IPS-NIHi7 (cell line): ENCODE measurements around the gene MAST4.
"Not testable (repeated sequence)": the region's sequence is repeated elsewhere in the genome, so short reads cannot be mapped to it uniquely, and the experiment has no call there.

Source experiments
- DNase-seq: peaks from one replicate; pipeline ENCODE4 v3.0.0; 2012; ENCODE audit warnings: mixed read lengths; ENCODE audit errors: extremely low spot score

Gene MAST4

GRCh38 chr5:67089200-67089725 is 493.1 kb downstream of the MAST4 start:
- no peak for DNase-seq

GRCh38 chr5:67090040-67090439 is 493.8 kb downstream of the MAST4 start:
- DNase-seq: no peak

- no peak for DNase-seq
These were observed 494.4 kb downstream of the MAST4 start for GRCh38 chr5:67090593-67090992.

DNA sequence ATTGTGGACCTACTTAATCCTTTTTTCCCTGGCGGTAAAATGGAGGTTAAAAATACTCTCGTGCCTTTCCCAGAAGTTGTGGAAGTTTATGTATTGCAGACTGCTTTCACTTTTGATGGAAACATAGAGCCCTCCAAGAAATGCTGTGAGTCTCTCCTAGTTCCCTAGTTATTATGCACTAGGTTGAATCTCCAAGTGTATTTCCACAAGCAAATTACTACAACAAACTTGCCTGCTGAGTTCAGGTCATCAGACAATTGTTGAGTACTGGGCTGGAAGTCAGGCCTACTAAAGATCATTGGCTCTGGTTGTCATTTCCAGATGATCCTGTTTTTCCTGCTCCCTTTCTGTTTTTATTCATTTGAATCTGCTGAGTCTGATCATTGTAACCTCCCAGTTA is 496.3 kb downstream of the MAST4 start:
- no peak for DNase-seq

DNA sequence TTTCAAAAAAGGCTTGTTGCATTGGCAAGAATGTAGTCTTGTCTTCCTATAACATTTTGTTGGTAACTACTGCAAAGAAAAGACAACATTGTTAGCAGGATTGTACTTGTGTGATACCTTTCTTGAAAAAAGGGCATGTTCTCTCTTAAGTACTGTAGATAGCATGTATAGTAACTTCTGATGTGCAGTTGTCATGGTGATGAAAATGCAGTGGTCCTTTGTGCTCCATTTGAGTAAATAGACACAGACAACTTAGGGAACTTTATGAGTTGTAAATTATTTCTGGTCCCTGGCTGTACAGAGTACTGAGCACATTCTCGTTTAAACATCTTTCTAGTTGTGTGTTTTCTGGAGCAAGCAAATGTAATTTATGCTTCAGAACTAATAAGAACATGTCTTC is 497.1 kb downstream of the MAST4 start:
- DNase-seq: no peak

DNA sequence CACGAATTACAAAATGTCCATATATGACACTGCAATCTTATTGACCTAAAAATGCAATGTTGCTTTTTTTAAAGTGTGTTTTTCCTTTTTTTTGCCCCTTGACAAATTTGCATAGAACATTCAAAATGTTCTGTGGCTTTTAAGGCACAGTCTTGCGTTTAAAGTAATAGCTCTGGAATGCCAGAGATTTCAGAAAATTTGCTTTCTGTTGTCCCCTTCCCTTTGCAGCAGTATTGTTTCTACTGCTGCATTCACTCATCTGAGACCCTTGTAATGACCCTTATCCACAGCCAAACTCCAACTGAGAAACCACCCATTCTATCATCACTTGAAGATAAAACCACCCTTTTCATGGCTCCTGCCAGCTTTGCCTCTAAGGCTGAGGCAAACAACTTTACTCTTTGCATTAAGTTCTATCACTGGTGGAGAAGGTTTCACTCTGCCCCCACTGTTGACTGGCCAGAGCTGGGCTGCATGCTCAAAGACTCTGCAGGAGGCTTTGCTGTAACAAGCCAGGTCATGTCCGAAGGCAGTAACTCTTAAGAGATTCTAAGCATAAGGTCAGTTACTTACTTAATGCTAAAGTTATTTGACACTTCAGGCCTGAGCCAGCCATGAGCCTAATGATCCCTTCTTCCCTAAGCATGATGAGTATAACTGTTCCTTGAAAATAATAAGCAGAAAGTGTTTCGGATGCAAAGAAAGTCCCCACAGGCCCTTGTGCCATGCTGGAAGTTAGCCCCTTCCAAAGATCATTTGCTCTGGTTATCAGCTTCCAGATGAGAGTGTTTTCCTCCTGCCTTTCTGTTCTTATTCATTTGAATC is 498.5 kb downstream of the MAST4 start:
- peak; percentile 42 for DNase-seq

DNA sequence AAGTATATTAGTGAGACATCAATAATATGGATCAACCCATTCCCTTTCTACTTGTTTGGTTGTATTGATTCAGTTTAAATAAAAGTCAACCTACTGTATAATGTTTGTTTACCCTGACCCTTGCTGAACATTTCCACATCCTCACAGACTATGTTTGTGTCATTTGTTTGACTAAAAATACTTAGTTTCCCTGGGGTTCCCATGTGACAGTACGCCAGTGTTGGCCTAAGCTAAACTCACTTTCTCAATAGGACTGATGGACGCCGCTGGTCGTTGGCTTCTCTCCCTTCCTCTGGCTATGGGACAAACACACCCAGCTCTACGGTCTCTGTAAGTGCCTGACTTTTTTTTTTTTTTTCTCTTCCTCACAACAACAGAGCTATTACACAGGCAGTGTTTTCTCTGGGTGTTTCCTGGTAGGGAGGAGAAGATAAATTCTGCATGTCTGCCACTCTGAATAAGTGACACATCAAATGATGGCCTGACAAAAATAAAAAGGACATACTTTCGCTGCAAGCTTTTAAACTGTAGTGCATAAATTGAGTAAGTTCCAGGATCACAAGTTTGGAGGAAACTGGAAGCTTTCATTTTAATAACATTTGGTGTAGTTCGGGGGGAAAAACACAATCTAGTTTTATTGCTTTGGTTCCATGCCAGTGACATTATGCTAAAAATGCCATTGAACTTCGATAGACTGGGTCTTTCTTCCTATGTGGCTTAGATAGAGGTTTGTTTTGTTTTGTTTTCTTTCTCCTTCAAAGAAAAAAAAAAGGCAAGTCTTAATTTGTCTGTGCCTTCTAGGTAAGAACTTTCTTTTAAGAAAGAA is 499.4 kb downstream of the MAST4 start:
- no peak for DNase-seq

DNA sequence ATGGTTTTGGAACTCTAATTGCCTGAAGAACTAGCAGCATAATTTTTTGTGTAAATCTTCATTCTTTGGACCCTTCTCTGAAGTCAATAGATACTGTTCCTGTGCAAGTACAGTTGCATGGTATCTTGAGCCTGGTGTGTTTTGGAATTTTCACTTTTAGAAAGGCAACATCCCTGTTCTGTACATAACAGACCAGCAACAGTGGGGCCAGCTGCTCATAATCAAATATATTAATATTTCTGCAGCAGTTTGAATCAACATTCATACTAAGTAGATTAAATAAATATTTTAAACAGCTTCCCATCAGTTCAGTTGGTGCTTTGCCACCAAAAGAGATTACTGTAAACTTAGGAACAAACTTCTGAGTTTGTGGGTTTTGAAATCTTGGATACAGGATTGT is 502.5 kb downstream of the MAST4 start:
- DNase-seq: no peak

DNA sequence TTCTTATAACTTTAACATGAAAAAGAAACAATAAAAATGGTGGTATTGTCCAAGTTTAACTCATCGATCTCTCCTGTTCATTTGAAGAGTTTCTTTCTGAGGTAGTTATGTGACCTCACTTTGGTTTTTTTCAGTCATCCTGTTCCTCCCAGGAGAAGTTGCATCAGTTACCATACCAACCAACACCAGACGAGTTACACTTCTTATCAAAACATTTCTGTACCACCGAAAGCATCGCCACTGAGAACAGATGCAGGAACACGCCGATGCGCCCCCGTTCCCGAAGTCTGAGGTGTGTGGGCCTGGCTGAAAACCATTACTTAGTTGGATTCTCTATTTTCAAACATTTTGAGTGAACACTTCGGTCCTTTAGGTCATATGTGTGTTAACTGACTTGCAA is 504.1 kb downstream of the MAST4 start:
- DNase-seq: no peak

- no peak for DNase-seq
These were observed 506.5 kb downstream of the MAST4 start for GRCh38 chr5:67102708-67103107.

DNA sequence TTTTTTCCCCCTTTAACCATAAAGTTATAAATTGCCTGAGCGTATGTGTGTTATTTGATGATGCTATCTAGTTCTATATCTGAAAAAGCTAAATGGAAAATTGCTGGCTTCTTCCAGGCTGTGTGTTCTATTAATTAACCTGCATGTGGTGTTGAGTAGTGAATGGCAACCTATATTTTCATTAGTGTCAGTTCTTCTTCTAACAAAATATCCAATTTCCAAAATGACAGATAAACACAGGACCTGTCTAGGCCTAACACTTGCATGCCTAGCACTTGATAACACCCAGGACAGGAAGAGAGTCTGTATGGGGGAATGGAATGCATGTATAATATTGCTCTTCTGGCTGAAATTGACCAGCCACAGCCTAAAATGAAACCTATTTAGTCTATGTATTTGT is 508.7 kb downstream of the MAST4 start:
- no peak for DNase-seq

- DNase-seq: no peak
These were observed 509.1 kb downstream of the MAST4 start for GRCh38 chr5:67105270-67105669.

GRCh38 chr5:67106626-67107342 is 510.6 kb downstream of the MAST4 start:
- no peak for DNase-seq

DNA sequence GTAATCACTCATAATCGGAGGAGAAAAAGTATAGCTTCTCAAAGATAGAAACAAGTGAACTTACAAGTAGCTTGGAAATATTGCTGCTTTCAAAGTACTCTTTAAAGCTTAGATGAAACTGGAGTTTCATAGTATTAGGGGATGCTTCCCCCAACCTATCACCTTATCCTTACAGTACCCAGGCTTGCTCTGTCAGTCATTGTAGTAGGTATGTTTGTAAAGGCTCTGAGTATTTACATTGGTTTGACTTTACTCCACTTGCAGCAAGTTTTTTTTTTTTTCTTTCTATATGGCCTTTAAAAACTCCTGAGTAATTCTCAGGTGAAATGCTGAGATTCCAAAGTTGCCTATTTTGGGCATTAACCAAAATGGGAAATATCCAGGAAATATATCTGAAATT is 515.6 kb downstream of the MAST4 start:
- no peak for DNase-seq

DNA sequence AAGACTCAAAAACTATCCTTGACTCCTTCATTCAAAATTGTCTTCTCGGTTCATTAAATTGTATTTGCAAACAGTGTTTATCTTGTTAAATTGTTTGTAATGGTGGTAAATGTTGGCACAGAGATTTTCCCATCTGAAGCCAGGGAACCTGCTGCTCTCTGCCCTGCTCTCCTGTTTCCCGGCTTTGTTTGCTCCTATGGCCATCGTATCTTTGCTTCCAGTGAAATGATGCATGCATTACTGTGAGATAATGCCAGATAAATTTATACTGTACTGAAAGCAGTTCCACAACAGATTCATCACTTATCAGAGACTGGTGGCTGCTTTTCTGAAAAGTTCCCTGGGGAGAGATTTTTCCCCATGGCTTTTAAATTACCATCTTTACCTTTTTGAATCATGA is 519.1 kb downstream of the MAST4 start:
- DNase-seq: no peak

DNA sequence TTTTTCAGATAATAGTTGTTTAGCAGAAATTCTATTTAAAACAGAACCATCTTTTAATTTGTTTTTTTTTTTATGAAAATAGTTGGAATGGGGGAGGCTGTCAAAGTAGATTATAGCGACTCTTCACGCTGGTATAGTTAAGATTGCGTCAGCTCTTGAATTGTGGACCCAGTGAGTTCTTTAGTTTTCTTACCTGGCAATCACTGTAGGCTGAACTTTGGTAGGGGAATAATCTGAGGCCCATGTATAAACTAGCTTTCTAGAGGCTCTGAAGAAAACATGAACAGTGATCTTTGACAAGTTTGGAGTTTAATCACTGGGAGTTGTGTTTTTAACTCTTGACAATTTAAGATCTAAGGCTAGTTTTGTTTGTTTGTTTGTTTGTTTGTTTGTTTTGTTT is 519.6 kb downstream of the MAST4 start:
- no peak for DNase-seq

DNA sequence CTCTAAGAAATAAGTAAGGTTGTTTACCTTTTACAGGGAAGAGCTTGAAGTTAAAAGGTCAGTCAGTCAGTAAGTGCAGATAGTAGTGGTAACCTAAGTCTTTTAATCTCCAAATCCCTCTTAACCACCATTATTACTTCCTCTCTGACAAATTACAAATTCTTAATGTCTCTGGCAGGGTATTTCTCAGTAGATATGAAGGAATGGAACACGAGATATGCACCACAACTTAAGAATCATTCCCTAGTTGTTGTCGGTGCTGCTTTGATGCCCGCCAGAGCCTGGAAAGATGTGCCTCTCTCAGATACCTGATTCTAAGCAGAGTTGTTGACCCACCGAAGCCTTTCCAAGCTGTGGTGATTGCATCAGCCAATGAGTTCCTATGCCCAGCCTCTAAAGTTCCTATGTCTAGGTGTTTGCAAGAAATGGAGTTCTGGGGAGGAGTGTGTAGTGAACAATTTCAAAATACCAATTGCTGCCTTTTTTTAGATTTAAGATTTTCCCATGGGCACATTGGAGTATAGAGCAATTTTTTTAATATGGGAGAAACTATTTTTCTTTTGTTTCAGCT is 521.9 kb downstream of the MAST4 start:
- no peak for DNase-seq

DNA sequence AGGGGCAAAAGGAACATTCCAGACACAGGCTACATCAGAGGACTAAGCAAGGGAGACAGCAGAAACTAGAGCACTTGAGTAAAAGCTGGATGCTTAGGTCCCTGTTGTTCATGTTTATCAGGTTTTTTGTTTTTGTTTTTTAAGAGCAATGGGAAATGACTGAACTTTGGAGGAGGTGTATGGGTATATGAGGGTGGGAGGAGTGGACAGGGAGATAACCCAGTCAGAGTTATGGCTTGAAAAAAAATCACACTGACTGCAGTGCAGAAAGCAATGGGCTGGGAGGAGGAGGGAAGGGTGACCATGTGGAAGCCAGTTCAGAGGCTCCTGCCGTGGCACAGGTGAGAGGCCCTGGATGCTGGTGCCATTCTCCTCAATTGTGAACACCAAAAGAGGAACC is 522.8 kb downstream of the MAST4 start:
- no peak for DNase-seq

DNA sequence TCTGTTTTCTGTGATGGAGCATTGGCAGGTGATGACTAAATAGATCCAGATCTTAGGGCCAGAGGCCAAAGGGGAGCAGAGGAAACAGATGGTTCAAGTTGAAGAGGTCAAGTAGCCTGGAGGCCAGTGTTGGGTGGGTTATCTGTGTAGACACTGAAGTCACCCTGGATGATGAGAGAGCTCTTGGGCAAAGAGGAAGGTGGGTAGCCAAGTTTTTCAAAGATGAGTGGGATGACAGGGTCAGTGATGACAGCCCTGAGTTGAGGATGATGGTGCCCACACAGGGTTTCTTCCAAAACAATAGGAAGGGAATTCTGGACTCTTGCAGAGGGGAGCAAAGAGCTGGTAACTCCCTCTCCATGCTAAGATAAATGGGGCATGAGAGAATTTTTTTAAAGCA is 523.8 kb downstream of the MAST4 start:
- no peak for DNase-seq

DNA sequence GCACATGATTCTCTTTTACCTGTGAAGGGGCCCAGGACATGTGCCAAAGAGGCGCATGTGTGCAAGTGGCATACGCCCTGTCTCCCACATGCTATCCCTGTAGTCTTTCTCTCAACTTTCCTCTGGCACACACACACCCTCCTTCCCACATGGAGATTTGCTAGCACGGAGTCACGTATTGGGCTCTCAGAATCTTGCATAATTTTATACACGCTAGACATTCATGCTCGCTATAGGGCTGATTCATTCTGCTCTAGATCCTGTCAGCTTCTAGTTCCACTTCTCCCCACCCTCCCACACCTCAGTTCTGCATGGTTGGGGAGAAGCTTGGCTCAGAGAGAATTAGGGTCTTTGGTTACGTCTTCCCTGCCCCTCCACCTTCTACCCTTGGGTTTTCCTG is 527.6 kb downstream of the MAST4 start:
- no peak for DNase-seq

DNA sequence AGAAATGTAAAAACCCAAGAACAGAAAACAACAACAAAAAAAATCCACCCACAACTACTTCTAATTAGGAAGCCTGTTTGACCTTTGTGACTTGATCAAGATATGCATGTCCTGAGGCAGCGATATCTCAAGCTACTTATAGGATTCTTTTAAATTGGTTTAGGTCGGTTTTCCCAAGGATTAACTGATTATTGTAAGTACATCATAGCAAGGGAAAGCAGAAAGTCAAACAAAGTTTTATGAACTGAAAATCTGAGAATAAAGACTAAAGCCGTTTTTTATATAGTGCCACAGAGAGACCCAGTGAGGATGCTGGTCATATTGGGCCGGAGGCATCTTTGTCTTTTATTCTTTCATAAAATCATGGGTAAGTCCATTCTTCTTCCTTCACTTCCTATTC is 528.4 kb downstream of the MAST4 start:
- DNase-seq: no peak

GRCh38 chr5:67127347-67127895 is 531.2 kb downstream of the MAST4 start:
- not testable (repeated sequence) for DNase-seq
